ENCODE results near the gene NLRP12.

DNA sequence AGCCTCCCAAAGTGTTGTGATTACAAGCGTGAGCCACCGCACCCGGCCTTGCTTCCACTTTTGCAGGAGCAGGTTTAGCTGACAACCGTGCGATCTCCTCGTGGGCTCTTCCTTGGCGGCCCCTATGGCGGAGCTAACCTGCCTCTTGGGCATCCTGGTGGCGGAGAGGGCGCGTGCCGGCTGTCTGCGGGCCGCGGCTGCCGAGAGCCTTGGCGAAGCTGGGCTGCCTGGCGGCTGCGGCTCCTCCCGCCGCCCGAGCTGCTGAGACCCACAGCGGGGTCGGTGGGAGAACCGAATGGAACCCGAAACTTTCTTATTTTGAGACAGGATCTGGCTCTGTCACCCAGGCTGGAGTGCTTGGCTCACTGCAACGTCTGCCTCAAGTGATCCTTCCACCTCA is 55.7 kb downstream of the NLRP12 start:
- TF ChIP-seq POLR2AphosphoS5 (IDR thresholded peaks at IDR 0.05) = no peak
- TF ChIP-seq, protein P1, sequence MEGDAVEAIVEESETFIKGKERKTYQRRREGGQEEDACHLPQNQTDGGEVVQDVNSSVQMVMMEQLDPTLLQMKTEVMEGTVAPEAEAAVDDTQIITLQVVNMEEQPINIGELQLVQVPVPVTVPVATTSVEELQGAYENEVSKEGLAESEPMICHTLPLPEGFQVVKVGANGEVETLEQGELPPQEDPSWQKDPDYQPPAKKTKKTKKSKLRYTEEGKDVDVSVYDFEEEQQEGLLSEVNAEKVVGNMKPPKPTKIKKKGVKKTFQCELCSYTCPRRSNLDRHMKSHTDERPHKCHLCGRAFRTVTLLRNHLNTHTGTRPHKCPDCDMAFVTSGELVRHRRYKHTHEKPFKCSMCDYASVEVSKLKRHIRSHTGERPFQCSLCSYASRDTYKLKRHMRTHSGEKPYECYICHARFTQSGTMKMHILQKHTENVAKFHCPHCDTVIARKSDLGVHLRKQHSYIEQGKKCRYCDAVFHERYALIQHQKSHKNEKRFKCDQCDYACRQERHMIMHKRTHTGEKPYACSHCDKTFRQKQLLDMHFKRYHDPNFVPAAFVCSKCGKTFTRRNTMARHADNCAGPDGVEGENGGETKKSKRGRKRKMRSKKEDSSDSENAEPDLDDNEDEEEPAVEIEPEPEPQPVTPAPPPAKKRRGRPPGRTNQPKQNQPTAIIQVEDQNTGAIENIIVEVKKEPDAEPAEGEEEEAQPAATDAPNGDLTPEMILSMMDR (IDR thresholded peaks at IDR 0.05) = no peak
- TF ChIP-seq POLR2A (IDR thresholded peaks at IDR 0.05) = no peak

Data from upper lobe of left lung (tissue), 4 donors.